Nephron (organoid): Measurements from ENCODE around the gene ERRFI1.

Experiments
- H3K27ac Mint-ChIP-seq, 3 experiments: 2 replicates each; pipeline ENCODE4 v1.8.0; 2020; ENCODE audit warnings: mixed read lengths in 3 of 3, mild to moderate bottlenecking in 2 of 3, moderate library complexity in 1 of 3
- H3K27me3 Mint-ChIP-seq: 2 replicates; pipeline ENCODE4 v1.8.0; 2021; ENCODE audit warnings: low read depth, mild to moderate bottlenecking, moderate library complexity, mixed read lengths
- H3K36me3 Mint-ChIP-seq: 2 replicates; pipeline ENCODE4 v1.8.0; 2020; ENCODE audit warnings: low read depth, mixed read lengths
- H3K4me1 Mint-ChIP-seq: 2 replicates; pipeline ENCODE4 v1.8.0; 2020; ENCODE audit warnings: mixed read lengths
- H3K4me3 Mint-ChIP-seq, 3 experiments: 2 replicates each; pipeline ENCODE4 v1.8.0; 2020; ENCODE audit warnings: mild to moderate bottlenecking in 3 of 3, mixed read lengths in 3 of 3, moderate library complexity in 2 of 3
- H3K9me3 Mint-ChIP-seq: 2 replicates; pipeline ENCODE4 v1.8.0; 2020; ENCODE audit warnings: mixed read lengths
- TF ChIP-seq, protein P1 (sequence below), 3 experiments: fragments of 200-600 bp; sonication (generic); IDR thresholded peaks; one replicate each; pipeline ENCODE4 v1.5.0; 2021; ENCODE audit warnings: antibody characterized with exemption in 3 of 3; ENCODE audit not compliant: unreplicated experiment in 3 of 3

ERRFI1 gene

DNA sequence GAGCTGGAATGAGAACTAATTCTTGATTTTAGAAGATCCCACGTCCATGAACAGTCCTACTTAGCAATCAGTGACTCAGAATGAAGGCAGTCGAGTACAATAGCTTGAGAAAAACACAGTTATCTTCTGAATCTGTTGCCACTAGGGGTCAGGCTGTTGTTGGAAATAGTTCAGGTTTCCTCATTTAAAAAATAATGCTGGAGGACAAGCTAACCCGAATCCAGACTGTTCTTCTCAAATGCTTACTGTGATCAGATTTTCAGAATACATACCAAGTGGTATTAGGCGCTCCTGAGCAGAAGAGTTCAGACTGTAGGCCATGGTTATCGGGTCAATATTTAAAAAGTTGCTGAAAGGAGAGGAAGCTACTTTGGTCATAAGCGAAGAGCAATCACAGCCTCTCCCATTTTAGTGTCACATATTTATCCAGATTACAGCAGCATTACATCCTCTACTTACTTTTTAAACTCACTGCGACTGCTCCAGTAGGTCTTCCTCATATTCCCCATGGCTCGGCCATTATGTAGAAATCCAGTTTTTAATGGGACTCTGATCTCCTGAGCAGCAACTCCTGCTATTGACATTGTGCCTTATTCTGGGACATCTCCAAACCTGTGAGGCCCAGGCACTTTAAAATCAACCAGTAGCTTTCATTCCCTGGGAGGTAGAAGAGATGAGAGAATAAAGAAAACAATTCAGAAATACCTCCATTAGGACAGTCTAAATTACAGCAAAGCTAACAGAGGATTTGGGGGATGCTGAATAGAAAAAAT, 10.9 kb downstream of the ERRFI1 start:
- TF ChIP-seq, protein P1, sequence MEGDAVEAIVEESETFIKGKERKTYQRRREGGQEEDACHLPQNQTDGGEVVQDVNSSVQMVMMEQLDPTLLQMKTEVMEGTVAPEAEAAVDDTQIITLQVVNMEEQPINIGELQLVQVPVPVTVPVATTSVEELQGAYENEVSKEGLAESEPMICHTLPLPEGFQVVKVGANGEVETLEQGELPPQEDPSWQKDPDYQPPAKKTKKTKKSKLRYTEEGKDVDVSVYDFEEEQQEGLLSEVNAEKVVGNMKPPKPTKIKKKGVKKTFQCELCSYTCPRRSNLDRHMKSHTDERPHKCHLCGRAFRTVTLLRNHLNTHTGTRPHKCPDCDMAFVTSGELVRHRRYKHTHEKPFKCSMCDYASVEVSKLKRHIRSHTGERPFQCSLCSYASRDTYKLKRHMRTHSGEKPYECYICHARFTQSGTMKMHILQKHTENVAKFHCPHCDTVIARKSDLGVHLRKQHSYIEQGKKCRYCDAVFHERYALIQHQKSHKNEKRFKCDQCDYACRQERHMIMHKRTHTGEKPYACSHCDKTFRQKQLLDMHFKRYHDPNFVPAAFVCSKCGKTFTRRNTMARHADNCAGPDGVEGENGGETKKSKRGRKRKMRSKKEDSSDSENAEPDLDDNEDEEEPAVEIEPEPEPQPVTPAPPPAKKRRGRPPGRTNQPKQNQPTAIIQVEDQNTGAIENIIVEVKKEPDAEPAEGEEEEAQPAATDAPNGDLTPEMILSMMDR (IDR thresholded peaks at IDR 0.05; ENCODE audit: unreplicated experiment in 3 of 3), result peak; percentile 63 to 75 (median 66)
- Mint-ChIP-seq H3K36me3 (peaks cover 22% of the 10 kb centered on the region), H3K27me3 (no peaks in the 10 kb centered on the region), H3K4me3 (no peak overlapping the region), H3K27ac (peak overlapping the region in 1 of 3 experiments; percentile 1), H3K4me1 (peaks cover 55% of the 10 kb centered on the region), H3K9me3 (no peaks in the 10 kb centered on the region)

DNA sequence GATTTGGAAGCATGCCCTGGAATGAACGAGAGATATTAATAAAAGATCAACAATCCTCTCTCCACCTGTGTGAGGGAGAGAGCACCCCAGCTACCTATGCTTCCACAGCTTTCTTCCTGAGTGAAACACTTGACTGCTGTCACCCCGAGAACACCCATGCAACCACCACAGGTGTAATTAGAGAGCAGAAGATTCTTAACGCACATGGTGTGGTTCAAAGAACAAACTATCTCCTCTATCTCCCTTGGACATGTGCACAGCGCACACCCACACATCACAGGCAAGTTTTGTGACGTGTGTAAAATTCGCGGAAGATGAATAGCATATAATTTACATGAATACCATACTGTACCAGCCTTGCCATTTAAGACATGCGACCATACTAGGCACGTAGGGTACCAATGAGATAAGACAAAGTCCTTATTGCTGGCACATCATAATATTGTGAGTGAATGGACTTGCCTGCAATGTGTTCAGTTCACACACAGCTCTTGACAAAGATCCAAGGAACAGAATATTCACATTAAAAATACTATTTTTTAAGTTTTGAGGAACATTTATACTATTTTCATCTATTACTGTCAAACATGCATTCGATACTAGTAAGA, 11.6 kb downstream of the ERRFI1 start:
- Mint-ChIP-seq H3K27me3 (no peaks in the 10 kb centered on the region), H3K27ac (peak overlapping the region in 1 of 3 experiments; percentile 1), H3K36me3 (peaks cover 22% of the 10 kb centered on the region), H3K9me3 (no peaks in the 10 kb centered on the region), H3K4me3 (no peak overlapping the region), H3K4me1 (peaks cover 53% of the 10 kb centered on the region)
- TF ChIP-seq, protein P1 (IDR thresholded peaks at IDR 0.05; ENCODE audit: unreplicated experiment in 3 of 3), result no peak

DNA sequence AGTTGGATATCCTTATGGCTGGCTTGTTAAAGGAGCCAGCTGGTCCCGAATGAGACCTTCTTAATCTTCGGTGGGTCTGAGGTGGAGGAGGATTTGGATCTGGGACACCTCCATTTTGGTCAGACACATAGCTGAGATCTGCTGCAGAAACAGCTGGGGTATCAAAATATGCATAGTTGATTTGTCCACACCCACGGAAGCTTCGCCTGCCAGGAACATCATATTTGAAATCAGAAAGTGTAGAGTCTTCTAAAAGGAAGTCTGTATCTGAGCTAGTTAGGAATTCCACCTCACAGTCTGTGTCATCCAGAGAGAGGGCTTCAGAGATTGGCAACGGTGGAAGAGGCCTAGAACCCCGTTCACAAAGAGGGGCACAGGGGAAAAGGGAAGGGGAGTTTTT, 12.3 kb downstream of the ERRFI1 start:
- Mint-ChIP-seq H3K36me3 (peaks cover 22% of the 10 kb centered on the region), H3K4me1 (peaks cover 46% of the 10 kb centered on the region), H3K27me3 (no peaks in the 10 kb centered on the region), H3K9me3 (no peaks in the 10 kb centered on the region), H3K27ac (no peak overlapping the region), H3K4me3 (no peak overlapping the region)
- TF ChIP-seq, protein P1 (IDR thresholded peaks at IDR 0.05; ENCODE audit: unreplicated experiment in 3 of 3), result no peak

DNA sequence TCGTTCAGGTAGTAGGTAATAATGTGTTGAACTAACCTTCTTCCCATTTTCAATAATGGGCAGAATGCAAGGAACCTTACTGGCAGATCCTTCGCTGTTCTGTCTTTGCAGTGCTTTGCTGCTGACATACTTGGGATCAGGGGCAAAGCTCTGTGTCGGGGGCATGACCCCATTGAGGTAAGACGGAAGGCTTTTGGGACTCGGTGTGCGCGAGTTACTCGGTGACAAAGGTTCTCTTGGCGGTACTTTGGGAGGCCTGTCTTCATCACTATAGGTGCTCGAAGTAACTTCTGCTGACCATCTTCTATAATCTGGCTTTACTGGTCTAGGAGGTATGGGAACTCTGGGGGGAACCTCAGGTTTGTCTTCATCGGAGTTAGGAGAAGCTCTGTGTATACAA, 12.7 kb downstream of the ERRFI1 start:
- no peak overlapping the region for H3K4me3 Mint-ChIP-seq
- TF ChIP-seq, protein P1 (IDR thresholded peaks at IDR 0.05; ENCODE audit: unreplicated experiment in 3 of 3), result no peak
- H3K36me3 Mint-ChIP-seq, result peaks cover 22% of the 10 kb centered on the region
- no peak overlapping the region for H3K27ac Mint-ChIP-seq
- no peaks in the 10 kb centered on the region for H3K9me3 Mint-ChIP-seq
- H3K27me3 Mint-ChIP-seq, result no peaks in the 10 kb centered on the region
- H3K4me1 Mint-ChIP-seq, result peaks cover 43% of the 10 kb centered on the region

DNA sequence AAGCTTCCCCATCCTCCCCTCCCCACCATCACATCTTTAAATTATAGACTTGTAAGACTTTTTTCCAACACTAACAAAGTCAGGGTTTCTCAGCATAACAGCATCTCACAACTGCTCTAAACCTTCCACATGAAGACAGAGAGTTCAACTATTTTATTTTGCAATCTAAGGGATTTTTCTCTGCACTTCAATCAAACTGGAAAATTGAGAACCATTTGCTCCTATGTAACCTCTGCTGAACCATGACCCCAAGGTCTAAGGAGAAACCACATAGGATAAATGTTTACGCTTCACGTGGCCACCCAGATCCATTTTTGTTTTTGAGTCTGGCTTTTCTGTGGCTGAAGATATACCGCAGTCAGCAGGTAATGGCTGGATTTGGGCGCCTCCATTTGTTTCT, 13.2 kb downstream of the ERRFI1 start:
- H3K27ac Mint-ChIP-seq, result no peak overlapping the region
- TF ChIP-seq, protein P1 (IDR thresholded peaks at IDR 0.05; ENCODE audit: unreplicated experiment in 3 of 3), result no peak
- peaks cover 22% of the 10 kb centered on the region for H3K36me3 Mint-ChIP-seq
- H3K4me1 Mint-ChIP-seq, result peaks cover 39% of the 10 kb centered on the region
- no peaks in the 10 kb centered on the region for H3K9me3 Mint-ChIP-seq
- no peaks in the 10 kb centered on the region for H3K27me3 Mint-ChIP-seq
- H3K4me3 Mint-ChIP-seq, result no peak overlapping the region
